ENCODE measurements around the gene ENTPD2.

Gene ENTPD2

DNA sequence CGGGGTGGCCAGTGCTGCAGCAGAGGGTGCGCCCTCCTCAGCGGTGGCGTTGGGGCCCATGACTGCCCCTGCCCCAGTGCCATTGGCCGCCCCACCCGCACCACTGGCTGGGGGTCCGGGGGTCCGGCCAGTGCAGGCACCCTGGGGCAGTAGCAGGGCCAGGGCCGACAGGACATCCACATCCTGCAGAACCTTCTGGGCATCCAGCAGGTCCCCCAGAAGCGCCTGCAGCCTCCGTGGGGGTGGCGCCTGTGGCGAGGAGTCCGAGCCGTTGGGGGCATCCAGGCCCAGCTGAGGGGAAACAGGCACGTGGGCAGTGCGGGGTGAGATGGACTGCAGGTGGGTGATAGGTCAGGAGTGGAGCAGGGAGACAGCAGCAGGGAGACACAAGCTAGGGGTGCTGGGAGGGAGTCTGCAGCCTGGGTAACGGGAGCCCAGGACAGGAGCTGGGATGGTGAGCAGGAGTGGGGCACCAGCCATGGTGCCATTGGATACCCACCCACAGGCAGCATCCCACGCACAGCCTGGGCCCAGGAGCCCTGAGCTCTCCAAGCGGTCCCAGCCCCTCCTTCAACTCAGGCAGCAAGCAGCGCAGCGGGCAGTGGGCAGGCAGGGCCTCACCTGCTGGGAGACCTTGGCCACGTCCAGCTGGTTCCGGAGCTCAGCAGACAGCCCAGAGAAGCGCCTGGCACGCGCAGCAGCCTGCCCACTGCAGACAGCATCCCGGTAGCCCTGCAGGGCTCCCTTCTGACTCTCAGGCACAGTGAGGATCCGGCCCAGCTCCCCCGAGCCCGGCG lies 32.9 kb downstream of the ENTPD2 start:
- TF ChIP-seq CTCF (IDR thresholded peaks at IDR 0.05) = no peak
- DNase-seq (ENCODE audit: low spot score) = no peak
- Histone ChIP-seq H3K27ac (no peak overlapping the region), H3K4me3 (no peak overlapping the region)

GRCh38 chr9:137019891-137020683 lies 33.8 kb downstream of the ENTPD2 start:
- Histone ChIP-seq H3K27ac (no peak overlapping the region), H3K4me3 (no peak overlapping the region)
- TF ChIP-seq CTCF (IDR thresholded peaks at IDR 0.05) = no peak
- no peak for DNase-seq (ENCODE audit: low spot score)

DNA sequence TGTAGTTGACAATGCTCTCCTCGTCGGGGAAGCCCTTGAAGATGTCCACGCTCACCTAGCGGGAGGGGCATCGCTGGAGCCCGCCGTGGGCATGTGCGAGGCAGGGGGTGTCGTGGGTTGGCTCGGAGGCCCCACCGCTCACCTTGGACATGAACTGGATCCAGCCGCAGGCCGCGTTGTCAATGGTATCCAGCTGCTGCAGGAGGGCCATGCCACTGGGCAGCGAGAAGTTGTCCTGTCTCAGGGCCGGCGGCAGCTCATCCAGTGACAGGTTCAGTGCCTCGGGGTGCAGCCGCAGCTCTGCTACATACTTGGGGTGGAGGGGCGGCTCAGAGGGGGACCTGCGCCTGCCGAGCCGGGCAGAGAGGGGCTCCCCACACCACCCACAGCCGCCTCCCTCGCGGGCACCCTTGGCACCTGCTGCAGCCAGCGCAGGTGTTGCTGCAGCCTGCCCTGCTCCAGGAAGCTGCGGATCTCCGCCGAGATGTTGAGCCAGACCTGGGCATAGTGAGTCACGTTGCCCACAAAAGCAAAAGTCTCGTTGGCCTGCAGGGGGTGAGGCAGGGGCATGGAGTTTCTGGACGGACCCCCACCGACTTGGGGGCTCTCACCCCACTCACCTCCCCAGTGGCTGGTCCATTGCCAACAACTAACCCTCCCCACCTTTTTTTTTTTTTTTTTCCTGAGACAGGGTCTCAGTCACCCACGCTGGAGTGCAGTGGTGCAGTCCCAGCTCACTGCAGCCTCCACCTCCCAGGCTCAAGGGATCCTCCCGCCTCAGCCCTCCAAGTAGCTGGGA lies 34.9 kb downstream of the ENTPD2 start:
- no peak for TF ChIP-seq CTCF (IDR thresholded peaks at IDR 0.05)
- no peak for DNase-seq (ENCODE audit: low spot score)
- Histone ChIP-seq H3K27ac (no peak overlapping the region), H3K4me3 (no peak overlapping the region)

DNA sequence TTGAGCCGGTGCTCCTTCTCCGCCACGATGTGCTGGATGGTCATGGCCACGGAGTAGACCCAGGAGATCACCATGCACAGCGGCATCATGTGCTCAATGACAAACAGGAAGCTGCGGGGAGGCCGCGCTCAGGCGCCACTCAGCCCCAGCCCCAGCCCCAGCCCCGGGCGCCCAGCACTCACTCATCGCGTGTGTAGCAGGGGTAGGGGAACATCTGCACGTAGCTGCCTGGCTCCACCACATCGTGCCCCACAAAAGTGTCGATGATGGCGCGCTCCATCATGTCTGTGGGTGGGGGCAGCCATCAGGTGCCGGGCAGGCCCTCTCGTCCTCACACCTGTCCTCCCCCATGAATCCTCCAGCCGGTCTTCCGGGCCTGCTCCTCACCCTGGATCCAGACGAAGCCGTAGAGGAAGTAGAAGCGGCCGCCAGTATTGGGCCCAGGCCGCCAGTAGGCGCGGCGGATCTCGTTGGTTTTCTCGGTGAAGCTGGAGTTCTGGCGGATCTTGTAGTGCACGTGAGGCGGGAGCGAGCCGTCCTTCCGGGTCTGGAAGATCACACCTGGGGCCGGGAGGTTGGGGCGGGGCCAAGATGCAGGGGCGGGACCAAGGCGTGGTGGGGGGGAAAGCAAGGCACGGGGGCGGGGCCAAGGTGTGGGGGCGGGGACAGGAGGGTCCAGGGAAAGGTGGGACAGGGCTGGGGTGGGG lies 35.9 kb downstream of the ENTPD2 start:
- H3K27ac ChIP-seq = no peak overlapping the region
- no peak for DNase-seq (ENCODE audit: low spot score)
- no peak overlapping the region for H3K4me3 ChIP-seq
- TF ChIP-seq CTCF (IDR thresholded peaks at IDR 0.05) = no peak

DNA sequence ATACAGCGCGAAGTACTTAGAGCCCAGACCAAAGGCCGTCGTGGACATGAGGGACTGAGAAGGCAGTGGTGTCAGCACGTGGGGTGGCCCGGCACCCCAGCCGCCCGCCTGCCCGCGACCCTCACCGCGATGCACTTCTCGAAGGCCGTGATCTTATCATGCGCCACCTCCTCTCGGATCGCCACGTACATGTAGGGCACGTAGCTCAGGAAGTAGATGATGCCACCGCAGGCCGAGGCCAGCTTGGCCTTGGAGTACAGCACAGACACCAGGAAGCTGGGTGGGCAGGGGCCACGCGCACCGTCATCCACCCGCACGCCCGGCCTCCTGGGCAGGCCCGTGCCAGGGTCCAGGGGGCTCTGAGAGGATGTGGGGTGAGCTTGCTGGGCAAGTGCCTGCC lies 36.8 kb downstream of the ENTPD2 start:
- H3K27ac ChIP-seq = no peak overlapping the region
- no peak for DNase-seq (ENCODE audit: low spot score)
- no peak overlapping the region for H3K4me3 ChIP-seq
- TF ChIP-seq CTCF (IDR thresholded peaks at IDR 0.05) = no peak

DNA sequence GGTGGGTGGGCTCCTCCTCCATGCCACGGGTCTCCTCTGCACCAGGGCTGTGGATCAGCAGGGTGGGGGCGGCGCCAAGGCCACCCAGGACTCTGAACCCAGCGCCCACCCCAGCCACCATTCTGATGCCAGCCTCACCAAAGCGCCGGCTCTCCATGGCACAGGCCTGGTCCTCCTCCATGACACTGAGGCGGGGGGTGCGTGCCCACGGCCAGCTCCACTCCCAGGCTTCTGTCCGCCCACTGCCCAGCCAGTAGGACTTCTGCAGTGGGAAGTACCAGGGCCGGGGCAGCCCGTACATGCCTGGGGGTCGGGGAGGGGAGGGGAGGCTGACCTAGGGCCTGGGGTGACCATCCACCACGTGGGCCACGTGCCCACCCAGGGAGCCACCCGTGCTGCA lies 37.4 kb downstream of the ENTPD2 start:
- no peak for TF ChIP-seq CTCF (IDR thresholded peaks at IDR 0.05)
- no peak overlapping the region for H3K4me3 ChIP-seq
- no peak for DNase-seq (ENCODE audit: low spot score)
- no peak overlapping the region for H3K27ac ChIP-seq
